ENCODE results near the gene MYO7B.

Gene MYO7B

DNA sequence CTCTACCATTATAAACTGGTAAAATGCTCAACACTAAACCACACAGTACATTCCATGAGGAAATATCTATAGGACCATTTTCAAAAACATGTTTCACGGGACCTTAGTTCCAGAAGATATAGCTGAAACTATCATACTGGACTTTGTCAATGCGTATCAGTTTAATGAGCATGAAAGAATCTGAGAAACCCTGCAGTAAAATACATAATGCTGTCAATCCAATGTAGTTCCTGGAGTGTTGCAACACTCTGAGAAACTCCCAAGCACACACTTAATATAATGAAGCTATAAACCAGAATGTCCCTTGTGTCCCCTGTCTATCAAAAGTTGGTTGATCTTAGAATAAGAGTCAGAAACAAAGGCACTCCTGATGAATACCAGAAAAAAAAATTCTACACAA, 25.4 kb upstream of the MYO7B start:
- peaks cover 9% of the 10 kb centered on the region for H3K79me1 ChIP-seq (ENCODE audit: low read length)
- no CpG with 5 or more reads among the region's 2 CpGs for WGBS (ENCODE audit: extremely low coverage, insufficient coverage, low lambda C conversion rate)

DNA sequence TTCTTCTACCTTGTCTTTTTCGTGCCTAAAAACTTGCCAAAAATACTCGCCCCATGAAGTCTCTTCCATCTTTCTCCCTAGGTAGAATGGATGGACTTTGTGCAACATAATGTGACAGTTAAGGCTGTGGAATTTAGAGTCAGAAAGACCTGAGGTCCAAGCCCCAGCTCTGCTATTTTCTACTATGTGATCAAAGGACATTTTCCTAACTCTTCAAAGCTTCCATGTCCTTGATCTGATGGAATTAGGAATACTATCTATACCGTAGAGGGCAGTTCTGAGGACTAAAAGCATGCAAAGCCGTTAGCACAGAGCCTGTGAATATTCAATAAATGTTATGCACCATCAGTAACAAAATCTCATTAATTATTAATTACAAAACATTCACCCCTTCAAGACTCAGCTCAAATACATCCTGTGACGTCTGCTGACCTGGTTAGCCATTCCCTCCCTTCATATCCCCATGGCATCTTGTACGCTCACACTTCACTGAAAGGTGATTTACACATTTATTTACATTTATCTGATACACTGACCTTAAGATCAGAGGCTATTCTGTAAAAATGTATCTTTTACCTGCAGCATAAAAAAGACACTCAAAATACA, 24.3 kb upstream of the MYO7B start:
- Histone ChIP-seq H4K8ac (ENCODE audit: low read depth, low read length) (no peak overlapping the region), H3K18ac (ENCODE audit: low read length) (peak overlapping the region; percentile 60), H3K56ac (ENCODE audit: low read length) (no peak overlapping the region), H3K36me3 (ENCODE audit: control insufficient read depth, insufficient read depth, low read length) (no peaks in the 10 kb centered on the region), H3K79me2 (ENCODE audit: control insufficient read depth, insufficient read depth, low read length) (peaks cover 68% of the 10 kb centered on the region), H3K27ac (ENCODE audit: low read depth, low read length) (no peak overlapping the region), H3K9ac (ENCODE audit: low read length) (no peak overlapping the region), H2BK120ac (ENCODE audit: low read depth, low read length) (no peak overlapping the region), H3K27me3 (ENCODE audit: insufficient read depth, low read length, poor library complexity) (no peaks in the 10 kb centered on the region), H3K4me3 (ENCODE audit: low read length) (no peak overlapping the region), H3K4ac (ENCODE audit: low read depth, low read length) (no peak overlapping the region), H2BK5ac (ENCODE audit: low read length) (no peak overlapping the region), H3K79me1 (ENCODE audit: low read length) (peaks cover 12% of the 10 kb centered on the region), H3K23ac (ENCODE audit: low read length) (no peak overlapping the region), H4K5ac (ENCODE audit: low read length) (no peak overlapping the region), H3K4me1 (ENCODE audit: control insufficient read depth, low read depth, low read length) (peaks cover 3% of the 10 kb centered on the region), H2AK5ac (ENCODE audit: low read length) (no peak overlapping the region), H3K4me2 (ENCODE audit: low read length) (no peak overlapping the region), H2BK15ac (replicated peaks; ENCODE audit: low read depth) (no peak overlapping the region)
- no CpG with 5 or more reads among the region's 6 CpGs for WGBS (ENCODE audit: extremely low coverage, insufficient coverage, low lambda C conversion rate)
- no peak for DNase-seq

More for the DNA sequence above, 25.4 kb upstream of the MYO7B start:
- Histone ChIP-seq H2BK5ac (ENCODE audit: low read length) (no peak overlapping the region), H3K4me1 (ENCODE audit: control insufficient read depth, low read depth, low read length) (peaks cover 3% of the 10 kb centered on the region), H3K4me2 (ENCODE audit: low read length) (no peak overlapping the region), H3K27me3 (ENCODE audit: insufficient read depth, low read length, poor library complexity) (no peaks in the 10 kb centered on the region), H3K18ac (ENCODE audit: low read length) (no peak overlapping the region), H2AK5ac (ENCODE audit: low read length) (no peak overlapping the region), H3K79me2 (ENCODE audit: control insufficient read depth, insufficient read depth, low read length) (peaks cover 61% of the 10 kb centered on the region), H2BK15ac (replicated peaks; ENCODE audit: low read depth) (no peak overlapping the region), H4K8ac (ENCODE audit: low read depth, low read length) (no peak overlapping the region), H3K4ac (ENCODE audit: low read depth, low read length) (no peak overlapping the region), H2BK120ac (ENCODE audit: low read depth, low read length) (no peak overlapping the region), H4K5ac (ENCODE audit: low read length) (no peak overlapping the region), H3K23ac (ENCODE audit: low read length) (no peak overlapping the region), H3K27ac (ENCODE audit: low read depth, low read length) (no peak overlapping the region), H3K56ac (ENCODE audit: low read length) (no peak overlapping the region), H3K36me3 (ENCODE audit: control insufficient read depth, insufficient read depth, low read length) (peaks cover 3% of the 10 kb centered on the region), H3K9ac (ENCODE audit: low read length) (no peak overlapping the region), H3K4me3 (ENCODE audit: low read length) (no peak overlapping the region)
- DNase-seq = no peak

DNA sequence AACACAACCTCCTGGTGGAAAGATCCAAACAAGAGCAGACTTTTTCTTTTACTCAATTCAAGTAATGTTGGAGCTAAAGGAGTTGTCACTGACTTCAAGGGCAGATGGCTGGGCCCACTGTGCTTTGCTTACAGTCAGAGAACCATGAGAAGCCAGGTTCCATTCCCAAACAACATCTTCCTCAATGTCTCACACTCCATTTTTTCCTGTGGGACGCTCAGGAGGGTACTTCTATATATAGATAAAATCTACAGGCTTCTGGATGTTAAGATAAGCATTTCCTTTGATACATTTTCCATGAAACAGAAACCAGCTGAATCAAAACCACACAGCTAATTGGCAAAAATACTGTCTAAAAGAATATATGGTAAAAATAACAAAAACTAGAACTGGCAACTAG, 23.6 kb upstream of the MYO7B start:
- no peaks in the 10 kb centered on the region for H3K36me3 ChIP-seq (ENCODE audit: control insufficient read depth, insufficient read depth, low read length)
- H3K79me1 ChIP-seq (ENCODE audit: low read length) = peaks cover 15% of the 10 kb centered on the region
- no peak overlapping the region for H3K4me2 ChIP-seq (ENCODE audit: low read length)
- DNase-seq = peak; percentile 53
- H2AK5ac ChIP-seq (ENCODE audit: low read length) = no peak overlapping the region
- H3K4me1 ChIP-seq (ENCODE audit: control insufficient read depth, low read depth, low read length) = peaks cover 3% of the 10 kb centered on the region
- peaks cover 72% of the 10 kb centered on the region for H3K79me2 ChIP-seq (ENCODE audit: control insufficient read depth, insufficient read depth, low read length)
- H2BK120ac ChIP-seq (ENCODE audit: low read depth, low read length) = no peak overlapping the region
- H3K23ac ChIP-seq (ENCODE audit: low read length) = no peak overlapping the region
- no peak overlapping the region for H3K9ac ChIP-seq (ENCODE audit: low read length)
- H4K5ac ChIP-seq (ENCODE audit: low read length) = no peak overlapping the region
- H3K27ac ChIP-seq (ENCODE audit: low read depth, low read length) = no peak overlapping the region
- WGBS (ENCODE audit: extremely low coverage, insufficient coverage, low lambda C conversion rate) = no CpG with 5 or more reads among the region's 1 CpG
- no peak overlapping the region for H3K56ac ChIP-seq (ENCODE audit: low read length)
- no peak overlapping the region for H2BK5ac ChIP-seq (ENCODE audit: low read length)
- H4K8ac ChIP-seq (ENCODE audit: low read depth, low read length) = peak overlapping the region; percentile 76
- no peak overlapping the region for H3K4ac ChIP-seq (ENCODE audit: low read depth, low read length)
- H3K18ac ChIP-seq (ENCODE audit: low read length) = no peak overlapping the region
- no peaks in the 10 kb centered on the region for H3K27me3 ChIP-seq (ENCODE audit: insufficient read depth, low read length, poor library complexity)
- H3K4me3 ChIP-seq (ENCODE audit: low read length) = no peak overlapping the region
- H2BK15ac ChIP-seq (replicated peaks; ENCODE audit: low read depth) = no peak overlapping the region

DNA sequence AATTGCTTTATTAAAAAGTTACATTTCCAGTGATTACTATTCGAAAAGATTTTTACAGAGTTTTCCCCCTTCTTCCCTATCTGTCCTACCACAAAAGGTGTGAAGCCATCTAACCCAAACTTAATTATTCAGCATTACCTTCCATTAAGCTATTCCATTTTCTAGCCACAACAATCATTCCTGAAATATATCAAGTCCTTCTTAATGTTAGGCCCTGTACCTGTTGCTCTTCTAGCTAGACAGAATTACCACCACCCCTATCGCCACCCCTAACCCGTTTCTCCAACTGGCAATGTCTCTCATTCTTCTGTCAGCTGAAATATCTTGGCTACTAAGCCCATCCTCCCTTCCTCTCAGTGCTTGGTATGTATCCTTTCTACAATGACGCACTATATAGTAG, 23.1 kb upstream of the MYO7B start:
- peaks cover 3% of the 10 kb centered on the region for H3K4me1 ChIP-seq (ENCODE audit: control insufficient read depth, low read depth, low read length)
- no CpG with 5 or more reads among the region's 4 CpGs for WGBS (ENCODE audit: extremely low coverage, insufficient coverage, low lambda C conversion rate)

DNA sequence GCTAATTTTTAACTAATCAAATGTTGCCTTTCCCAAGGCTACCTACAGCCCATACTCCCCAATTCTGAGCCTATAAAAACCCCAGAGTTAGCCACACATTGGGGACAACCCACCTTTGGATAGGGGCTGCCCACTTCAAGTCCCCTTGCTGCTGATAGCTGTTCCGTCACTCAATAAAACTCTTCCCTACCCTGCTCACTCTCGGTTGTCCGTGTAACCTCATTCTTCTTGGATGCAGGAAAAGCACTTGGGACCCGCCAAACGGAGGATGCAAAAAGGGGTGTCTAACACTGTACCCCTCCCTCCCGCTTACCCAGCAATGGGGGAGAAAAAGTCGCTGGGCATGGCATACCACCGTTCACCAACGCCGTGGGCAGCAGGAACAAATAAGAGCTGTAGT, 21.4 kb upstream of the MYO7B start:
- no peaks in the 10 kb centered on the region for H3K27me3 ChIP-seq (ENCODE audit: insufficient read depth, low read length, poor library complexity)
- H3K4me2 ChIP-seq (ENCODE audit: low read length) = no peak overlapping the region
- no peak overlapping the region for H2BK5ac ChIP-seq (ENCODE audit: low read length)
- H2BK120ac ChIP-seq (ENCODE audit: low read depth, low read length) = no peak overlapping the region
- H3K4ac ChIP-seq (ENCODE audit: low read depth, low read length) = no peak overlapping the region
- H4K8ac ChIP-seq (ENCODE audit: low read depth, low read length) = no peak overlapping the region
- peaks cover 68% of the 10 kb centered on the region for H3K79me2 ChIP-seq (ENCODE audit: control insufficient read depth, insufficient read depth, low read length)
- H3K36me3 ChIP-seq (ENCODE audit: control insufficient read depth, insufficient read depth, low read length) = no peaks in the 10 kb centered on the region
- H3K4me1 ChIP-seq (ENCODE audit: control insufficient read depth, low read depth, low read length) = peaks cover 3% of the 10 kb centered on the region
- no peak overlapping the region for H3K56ac ChIP-seq (ENCODE audit: low read length)
- no peak overlapping the region for H3K18ac ChIP-seq (ENCODE audit: low read length)
- no peak overlapping the region for H3K23ac ChIP-seq (ENCODE audit: low read length)
- no peak overlapping the region for H2AK5ac ChIP-seq (ENCODE audit: low read length)
- H3K4me3 ChIP-seq (ENCODE audit: low read length) = no peak overlapping the region
- DNase-seq = no peak
- no peak overlapping the region for H2BK15ac ChIP-seq (replicated peaks; ENCODE audit: low read depth)
- no CpG with 5 or more reads among the region's 10 CpGs for WGBS (ENCODE audit: extremely low coverage, insufficient coverage, low lambda C conversion rate)
- H3K9ac ChIP-seq (ENCODE audit: low read length) = no peak overlapping the region
- peaks cover 14% of the 10 kb centered on the region for H3K79me1 ChIP-seq (ENCODE audit: low read length)
- no peak overlapping the region for H4K5ac ChIP-seq (ENCODE audit: low read length)
- no peak overlapping the region for H3K27ac ChIP-seq (ENCODE audit: low read depth, low read length)

More for the DNA sequence above, 23.1 kb upstream of the MYO7B start:
- H3K56ac ChIP-seq (ENCODE audit: low read length) = no peak overlapping the region
- peaks cover 74% of the 10 kb centered on the region for H3K79me2 ChIP-seq (ENCODE audit: control insufficient read depth, insufficient read depth, low read length)
- no peak overlapping the region for H4K8ac ChIP-seq (ENCODE audit: low read depth, low read length)
- H3K18ac ChIP-seq (ENCODE audit: low read length) = no peak overlapping the region
- H3K4me3 ChIP-seq (ENCODE audit: low read length) = no peak overlapping the region
- no peak overlapping the region for H3K27ac ChIP-seq (ENCODE audit: low read depth, low read length)
- no peak for DNase-seq
- no peaks in the 10 kb centered on the region for H3K36me3 ChIP-seq (ENCODE audit: control insufficient read depth, insufficient read depth, low read length)
- no peak overlapping the region for H2BK120ac ChIP-seq (ENCODE audit: low read depth, low read length)
- no peak overlapping the region for H3K9ac ChIP-seq (ENCODE audit: low read length)
- peaks cover 16% of the 10 kb centered on the region for H3K79me1 ChIP-seq (ENCODE audit: low read length)
- no peak overlapping the region for H4K5ac ChIP-seq (ENCODE audit: low read length)
- no peak overlapping the region for H3K4me2 ChIP-seq (ENCODE audit: low read length)
- H3K4ac ChIP-seq (ENCODE audit: low read depth, low read length) = no peak overlapping the region
- H2AK5ac ChIP-seq (ENCODE audit: low read length) = no peak overlapping the region
- no peaks in the 10 kb centered on the region for H3K27me3 ChIP-seq (ENCODE audit: insufficient read depth, low read length, poor library complexity)
- H2BK15ac ChIP-seq (replicated peaks; ENCODE audit: low read depth) = no peak overlapping the region
- H2BK5ac ChIP-seq (ENCODE audit: low read length) = no peak overlapping the region
- no peak overlapping the region for H3K23ac ChIP-seq (ENCODE audit: low read length)

DNA sequence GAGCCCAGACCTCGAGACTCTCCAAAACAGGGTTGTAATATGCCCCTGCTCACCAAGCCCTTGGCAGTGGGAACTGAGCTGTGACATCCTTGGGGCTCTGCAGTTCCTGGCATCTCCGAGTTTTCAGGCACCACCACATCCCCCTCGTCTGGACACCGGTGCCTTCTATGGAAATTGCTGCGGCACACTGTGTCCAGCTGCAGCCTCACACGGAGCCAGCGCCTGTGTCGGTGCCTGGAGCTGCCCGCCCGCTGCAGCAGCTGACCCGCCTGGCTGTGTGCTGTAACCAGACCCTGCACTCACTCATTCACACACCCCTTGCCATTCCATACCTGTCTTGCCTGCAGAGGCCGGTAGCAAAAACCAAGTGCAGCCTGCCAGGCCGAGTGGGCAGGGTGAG, 21.0 kb upstream of the MYO7B start:
- Histone ChIP-seq H3K79me1 (ENCODE audit: low read length) (peaks cover 14% of the 10 kb centered on the region), H4K8ac (ENCODE audit: low read depth, low read length) (no peak overlapping the region), H3K23ac (ENCODE audit: low read length) (no peak overlapping the region), H2AK5ac (ENCODE audit: low read length) (no peak overlapping the region), H4K5ac (ENCODE audit: low read length) (no peak overlapping the region), H3K36me3 (ENCODE audit: control insufficient read depth, insufficient read depth, low read length) (no peaks in the 10 kb centered on the region), H3K4me2 (ENCODE audit: low read length) (no peak overlapping the region), H3K4me1 (ENCODE audit: control insufficient read depth, low read depth, low read length) (peaks cover 3% of the 10 kb centered on the region), H3K18ac (ENCODE audit: low read length) (no peak overlapping the region), H3K4ac (ENCODE audit: low read depth, low read length) (no peak overlapping the region), H2BK15ac (replicated peaks; ENCODE audit: low read depth) (no peak overlapping the region), H2BK120ac (ENCODE audit: low read depth, low read length) (no peak overlapping the region), H3K56ac (ENCODE audit: low read length) (no peak overlapping the region), H3K27me3 (ENCODE audit: insufficient read depth, low read length, poor library complexity) (no peaks in the 10 kb centered on the region), H3K79me2 (ENCODE audit: control insufficient read depth, insufficient read depth, low read length) (peaks cover 65% of the 10 kb centered on the region), H2BK5ac (ENCODE audit: low read length) (no peak overlapping the region), H3K4me3 (ENCODE audit: low read length) (no peak overlapping the region), H3K27ac (ENCODE audit: low read depth, low read length) (no peak overlapping the region), H3K9ac (ENCODE audit: low read length) (no peak overlapping the region)
- WGBS (ENCODE audit: extremely low coverage, insufficient coverage, low lambda C conversion rate) = no CpG with 5 or more reads among the region's 13 CpGs
- DNase-seq = no peak
